Measurements from ENCODE around the gene BORCS5. TPM values are rescaled to one million over a fixed set of nuclear protein-coding genes. Genes with fewer than 3 reads are reported as not detected.
A peak's percentile ranks its signal among the peaks of the same experiment; 100 is the strongest.
"Not testable (repeated sequence)": the region's sequence is repeated elsewhere in the genome, so short reads cannot be mapped to it uniquely, and the experiment has no call there.

Gene BORCS5
- total RNA-seq, 2 donors from 2014 or later = 25.8 to 33.6 TPM

DNA sequence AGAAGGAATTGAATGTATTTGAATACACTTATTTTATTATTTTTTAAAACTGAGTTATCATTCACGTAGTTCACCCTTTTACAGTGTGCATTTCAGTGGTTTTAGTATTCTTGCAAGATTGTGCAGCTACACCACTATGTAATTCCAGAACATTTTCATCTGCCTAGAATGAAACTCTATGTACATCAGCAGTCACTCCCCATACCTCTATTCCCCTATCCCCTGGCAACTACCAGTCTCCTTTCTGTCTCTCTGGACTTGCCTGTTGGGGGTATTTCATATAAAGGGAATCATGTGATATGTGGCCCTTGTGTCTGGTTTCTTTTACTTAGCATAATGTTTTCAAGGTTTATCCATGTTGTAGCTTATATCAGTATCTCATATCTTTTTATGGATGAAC, 96.8 kb downstream of the BORCS5 start:
- Mint-ChIP-seq H3K9me3 (no peaks in the 10 kb centered on the region), H3K36me3 (peaks cover 0 to 5% of the 10 kb centered on the region in 2 donors), H3K27ac (no peak overlapping the region)
- DNase-seq (ENCODE audit: low spot score in 2 of 2) (no peak), ATAC-seq (no peak)

GRCh38 chr12:12454315-12454714, 97.4 kb downstream of the BORCS5 start:
- no peaks in the 10 kb centered on the region for H3K9me3 Mint-ChIP-seq
- H3K27ac Mint-ChIP-seq = no peak overlapping the region
- DNase-seq (ENCODE audit: low spot score in 2 of 2) (no peak), ATAC-seq (no peak)
- peaks cover 0 to 5% of the 10 kb centered on the region in 2 donors for H3K36me3 Mint-ChIP-seq

GRCh38 chr12:12456637-12457036, 99.8 kb downstream of the BORCS5 start:
- peaks cover 0 to 5% of the 10 kb centered on the region in 2 donors for H3K36me3 Mint-ChIP-seq

DNA sequence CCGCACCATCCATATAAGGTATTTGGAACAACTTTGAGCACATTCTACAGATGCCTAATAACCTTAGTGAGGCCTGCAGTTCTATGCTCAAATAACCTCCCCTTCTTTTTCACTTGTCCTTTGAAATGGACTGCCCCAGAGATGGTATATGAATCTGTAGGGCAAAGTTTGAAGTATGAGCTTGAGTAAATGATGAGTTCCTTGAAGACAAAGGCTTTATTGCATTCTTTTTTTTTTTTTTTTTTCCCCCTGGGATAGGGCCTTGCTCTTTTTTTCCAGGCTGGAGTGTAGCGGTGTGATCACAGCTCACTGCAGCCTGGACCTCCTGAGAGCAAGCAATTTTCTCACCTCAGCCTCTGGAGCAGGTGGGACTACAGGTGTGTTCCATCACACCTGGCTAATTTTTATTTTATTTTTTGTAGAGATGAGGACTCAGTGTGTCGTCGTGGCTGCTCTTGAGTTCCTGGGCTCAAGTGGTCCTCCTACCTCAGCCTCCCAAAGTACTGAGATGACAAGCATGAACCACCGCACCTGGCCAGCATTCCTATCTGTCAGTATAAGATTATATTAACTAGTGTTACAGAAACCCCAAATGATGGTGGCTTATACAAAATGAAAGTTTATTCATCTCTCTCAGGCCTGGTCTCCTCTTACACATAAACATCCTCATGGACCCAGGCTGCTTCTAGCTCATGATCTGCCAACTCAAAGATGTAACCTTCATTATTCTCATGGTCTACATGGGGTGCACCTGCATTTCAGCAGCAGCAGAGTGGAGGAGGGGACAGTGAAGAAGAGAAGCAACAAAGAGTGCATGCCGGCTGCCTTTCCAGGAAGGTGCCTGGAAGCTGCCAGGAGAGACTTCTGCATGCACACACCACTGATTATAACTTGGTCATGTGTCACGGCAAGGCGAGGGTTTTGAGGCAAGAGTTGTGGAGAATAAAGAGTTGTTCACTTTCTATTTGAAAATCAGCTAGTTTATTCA, 104.4 kb downstream of the BORCS5 start:
- H3K36me3 Mint-ChIP-seq = peaks cover 1 to 31% of the 10 kb centered on the region in 2 donors
- peak overlapping the region; percentile 70 to 97 for H3K27ac Mint-ChIP-seq
- ATAC-seq = peak; percentile 33 to 81
- peaks cover 0 to 5% of the 10 kb centered on the region in 2 donors for H3K9me3 Mint-ChIP-seq
- DNase-seq (ENCODE audit: low spot score in 2 of 2) = peak in 1 of 2 donors; percentile 50

More at GRCh38 chr12:12456637-12457036, 99.8 kb downstream of the BORCS5 start:
- peak overlapping the region; percentile 81 to 95 for H3K27ac Mint-ChIP-seq
- DNase-seq (ENCODE audit: low spot score in 2 of 2) = no peak
- H3K9me3 Mint-ChIP-seq = no peaks in the 10 kb centered on the region
- peak; percentile 53 to 78 for ATAC-seq

- DNase-seq (ENCODE audit: low spot score in 2 of 2) = no peak
- peaks cover 5 to 34% of the 10 kb centered on the region in 2 donors for H3K36me3 Mint-ChIP-seq
- H3K27ac Mint-ChIP-seq = peak overlapping the region; percentile 70 to 97
- ATAC-seq = peak; percentile 80
- H3K9me3 Mint-ChIP-seq = peaks cover 0 to 5% of the 10 kb centered on the region in 2 donors
Observed at GRCh38 chr12:12461923-12462315, 105.0 kb downstream of the BORCS5 start.

DNA sequence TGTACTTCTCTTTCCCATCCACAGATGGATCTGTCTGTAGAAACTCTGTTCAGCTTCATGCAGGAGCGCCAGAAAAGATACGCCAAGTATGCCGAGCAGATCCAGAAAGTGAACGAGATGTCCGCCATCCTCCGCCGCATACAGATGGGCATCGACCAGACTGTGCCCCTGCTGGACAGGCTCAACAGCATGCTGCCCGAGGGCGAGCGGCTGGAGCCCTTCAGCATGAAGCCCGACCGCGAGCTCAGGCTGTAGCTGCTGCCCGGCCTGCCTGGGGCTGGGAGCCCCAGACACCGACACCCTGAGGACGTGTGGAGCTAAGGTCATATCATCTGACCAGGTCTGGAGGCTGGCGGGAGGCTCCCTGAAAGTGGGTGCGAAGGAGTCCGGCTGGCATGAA, 108.6 kb downstream of the BORCS5 start:
- peaks cover 29 to 67% of the 10 kb centered on the region in 2 donors for H3K36me3 Mint-ChIP-seq
- ATAC-seq = no peak
- H3K27ac Mint-ChIP-seq = peak overlapping the region in 1 of 2 donors; percentile 90

GRCh38 chr12:12466157-12466556, 109.3 kb downstream of the BORCS5 start:
- Mint-ChIP-seq H3K27ac (peak overlapping the region; percentile 76 to 90), H3K36me3 (peaks cover 33 to 73% of the 10 kb centered on the region in 2 donors), H3K9me3 (peaks cover 0 to 5% of the 10 kb centered on the region in 2 donors)
- DNase-seq (ENCODE audit: low spot score in 2 of 2) = no peak
- ATAC-seq = peak in 1 of 2 donors; percentile 56

More for the DNA sequence above, 108.6 kb downstream of the BORCS5 start:
- DNase-seq (ENCODE audit: low spot score in 2 of 2) = no peak
- H3K9me3 Mint-ChIP-seq = peaks cover 0 to 5% of the 10 kb centered on the region in 2 donors

- ATAC-seq = peak; percentile 37 to 56
- peak overlapping the region; percentile 86 to 92 for H3K27ac Mint-ChIP-seq
- DNase-seq (ENCODE audit: low spot score in 2 of 2) = no peak
- peaks cover 0 to 5% of the 10 kb centered on the region in 2 donors for H3K9me3 Mint-ChIP-seq
- H3K36me3 Mint-ChIP-seq = peaks cover 33 to 81% of the 10 kb centered on the region in 2 donors
Observed at GRCh38 chr12:12467264-12467663, 110.4 kb downstream of the BORCS5 start.

- DNase-seq (ENCODE audit: low spot score in 2 of 2) = no peak
- ATAC-seq = peak; percentile 21 to 62
- peaks cover 33 to 80% of the 10 kb centered on the region in 2 donors for H3K36me3 Mint-ChIP-seq
- H3K27ac Mint-ChIP-seq = peak overlapping the region; percentile 86 to 92
- H3K9me3 Mint-ChIP-seq = peaks cover 0 to 5% of the 10 kb centered on the region in 2 donors
Observed at GRCh38 chr12:12467688-12468261, 110.9 kb downstream of the BORCS5 start.

GRCh38 chr12:12468575-12468974, 111.7 kb downstream of the BORCS5 start:
- ATAC-seq (peak; percentile 4 to 6), DNase-seq (ENCODE audit: low spot score in 2 of 2) (no peak)
- H3K36me3 Mint-ChIP-seq = peaks cover 39 to 80% of the 10 kb centered on the region in 2 donors
- H3K27ac Mint-ChIP-seq = peak overlapping the region; percentile 86 to 92
- peaks cover 0 to 5% of the 10 kb centered on the region in 2 donors for H3K9me3 Mint-ChIP-seq

GRCh38 chr12:12469386-12469785, 112.5 kb downstream of the BORCS5 start:
- Mint-ChIP-seq H3K9me3 (peaks cover 0 to 5% of the 10 kb centered on the region in 2 donors), H3K36me3 (peaks cover 43 to 82% of the 10 kb centered on the region in 2 donors), H3K27ac (peak overlapping the region in 1 of 2 donors; percentile 86)
- ATAC-seq = no peak
- DNase-seq (ENCODE audit: low spot score in 2 of 2) = no peak

- H3K27ac Mint-ChIP-seq = peak overlapping the region in 1 of 2 donors; percentile 44
- H3K9me3 Mint-ChIP-seq = peaks cover 0 to 5% of the 10 kb centered on the region in 2 donors
- peaks cover 45 to 78% of the 10 kb centered on the region in 2 donors for H3K36me3 Mint-ChIP-seq
- no peak for DNase-seq (ENCODE audit: low spot score in 2 of 2)
- ATAC-seq = no peak
Observed at GRCh38 chr12:12470751-12471306, 114.0 kb downstream of the BORCS5 start.

DNA sequence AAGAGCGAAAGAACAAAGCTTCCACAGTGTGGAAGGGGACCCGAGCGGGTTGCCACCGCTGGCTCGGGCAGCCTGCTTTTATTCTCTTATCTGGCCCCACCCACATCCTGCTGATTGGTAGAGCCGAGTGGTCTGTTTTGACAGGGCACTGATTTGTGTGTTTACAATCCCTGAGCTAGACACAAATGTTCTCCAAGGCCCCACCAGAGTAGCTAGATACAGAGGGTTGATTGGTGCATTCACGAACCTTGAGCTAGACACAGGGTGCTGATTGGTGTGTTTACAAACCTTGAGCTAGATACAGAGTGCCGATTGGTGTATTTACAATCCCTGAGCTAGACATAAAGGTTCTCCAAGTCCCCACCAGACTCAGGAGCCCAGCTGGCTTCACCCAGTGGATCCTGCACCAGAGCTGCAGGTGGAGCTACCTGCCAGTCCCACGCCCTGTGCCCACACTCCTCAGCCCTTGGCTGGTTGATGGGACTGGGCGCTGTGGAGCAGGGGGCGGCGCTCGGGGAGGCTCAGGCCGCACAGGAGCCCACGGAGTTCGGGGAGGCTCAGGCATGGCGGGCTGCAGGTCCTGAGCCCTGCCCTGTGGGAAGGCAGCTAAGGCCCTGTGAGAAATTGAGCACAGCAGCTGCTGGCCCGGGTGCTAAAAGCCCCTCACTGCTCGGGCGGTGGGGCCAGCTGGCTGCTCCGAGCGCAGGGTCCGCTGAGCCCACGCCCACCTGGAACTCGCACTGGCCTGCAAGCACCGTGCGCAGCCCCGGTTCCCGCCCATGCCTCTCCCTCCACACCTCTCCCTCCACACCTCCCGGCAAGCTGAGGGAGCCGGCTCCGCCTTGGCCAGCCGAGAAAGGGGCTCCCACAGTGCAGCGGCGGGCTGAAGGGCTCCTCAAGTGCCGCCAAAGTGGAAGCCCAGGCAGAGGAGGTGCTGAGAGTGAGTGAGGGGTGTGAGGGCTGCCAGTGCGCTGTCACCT, 115.4 kb downstream of the BORCS5 start:
- not testable (repeated sequence) for ATAC-seq; DNase-seq (ENCODE audit: low spot score in 2 of 2); H3K9me3 Mint-ChIP-seq
- Mint-ChIP-seq H3K27ac (peak overlapping the region; percentile 48 to 98), H3K36me3 (peaks cover 44 to 81% of the 10 kb centered on the region in 2 donors)

- ATAC-seq (no peak), DNase-seq (ENCODE audit: low spot score in 2 of 2) (no peak)
- Mint-ChIP-seq H3K36me3 (peaks cover 42 to 80% of the 10 kb centered on the region in 2 donors), H3K9me3 (peaks cover 0 to 5% of the 10 kb centered on the region in 2 donors), H3K27ac (peak overlapping the region; percentile 98)
Observed at GRCh38 chr12:12473223-12473622, 116.3 kb downstream of the BORCS5 start.

DNA sequence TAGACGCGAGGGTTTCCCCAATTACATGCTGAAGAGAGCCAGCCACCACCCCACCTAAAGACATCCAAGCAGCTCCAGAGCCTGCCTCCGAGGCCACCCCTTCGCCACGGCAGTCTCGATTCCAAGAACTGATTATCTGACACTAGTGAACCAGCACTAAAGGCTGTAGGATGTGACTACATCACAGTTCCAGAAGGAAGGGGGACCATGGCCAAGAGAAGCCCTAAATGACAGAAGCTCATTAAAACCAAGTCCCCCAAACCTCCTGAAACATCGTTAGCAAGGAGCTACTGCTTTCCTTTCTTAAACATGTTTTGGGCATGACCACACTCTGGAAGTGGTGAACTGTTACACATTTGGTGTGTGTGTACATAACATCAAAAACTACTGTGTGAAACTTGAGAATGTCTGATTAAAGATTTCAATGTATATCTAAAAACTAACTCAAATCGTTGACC, 117.6 kb downstream of the BORCS5 start:
- ATAC-seq (peak in 1 of 2 donors; percentile 66), DNase-seq (ENCODE audit: low spot score in 2 of 2) (peak in 1 of 2 donors; percentile 29)
- H3K9me3 Mint-ChIP-seq = peaks cover 0 to 5% of the 10 kb centered on the region in 2 donors
- peaks cover 46 to 83% of the 10 kb centered on the region in 2 donors for H3K36me3 Mint-ChIP-seq
- peak overlapping the region; percentile 98 for H3K27ac Mint-ChIP-seq
